GM23338 (cell line): Measurements from ENCODE around the gene GLYATL3. TPM values are rescaled to one million over a fixed set of nuclear protein-coding genes. Genes with fewer than 3 reads are reported as not detected.

Experiments used
- ATAC-seq: fragments of 200-7000 bp; cut with Tn5 transposase; 3 replicates; pipeline ENCODE4 v1.9.1; 2020
- DNase-seq: peaks from one replicate; pipeline ENCODE4 v3.0.0-alpha.2; 2015; ENCODE audit warnings: low spot score
- H2AFZ ChIP-seq: fragments of 200-600 bp; sonication (generic); 2 replicates; pipeline ENCODE4 v1.8.0; 2016; ENCODE audit warnings: antibody characterized with exemption, mild to moderate bottlenecking, moderate library complexity
- H3F3A ChIP-seq: fragments of 200-600 bp; sonication (generic); replicated peaks from 2 replicates; pipeline ENCODE4 v1.8.0; 2017; ENCODE audit warnings: antibody characterized with exemption, mixed run types, low read depth
- H3K27ac ChIP-seq: fragments of 200-600 bp; sonication (generic); 2 replicates; pipeline ENCODE4 v1.6.1; 2016; ENCODE audit warnings: low read depth
- H3K27me3 ChIP-seq: fragments of 200-600 bp; sonication (generic); 2 replicates; pipeline ENCODE4 v1.8.0; 2016; ENCODE audit warnings: mild to moderate bottlenecking, mixed run types, moderate library complexity; ENCODE audit not compliant: insufficient read depth
- H3K36me3 ChIP-seq: fragments of 200-600 bp; sonication (generic); 2 replicates; pipeline ENCODE4 v1.8.0; 2016; ENCODE audit warnings: mild to moderate bottlenecking; ENCODE audit not compliant: insufficient read depth
- H3K4me1 ChIP-seq: fragments of 200-600 bp; sonication (generic); 2 replicates; pipeline ENCODE4 v1.8.0; 2016; ENCODE audit warnings: mild to moderate bottlenecking, moderate library complexity; ENCODE audit not compliant: insufficient read depth
- H3K4me2 ChIP-seq: fragments of 200-600 bp; sonication (generic); 2 replicates; pipeline ENCODE4 v1.7.1; 2017; ENCODE audit warnings: mixed run types
- H3K4me3 ChIP-seq: fragments of 200-600 bp; sonication (generic); 2 replicates; pipeline ENCODE4 v1.6.1; 2016; ENCODE audit warnings: mixed run types
- H3K79me2 ChIP-seq: fragments of 200-600 bp; sonication (generic); replicated peaks from 2 replicates; pipeline ENCODE4 v1.8.0; 2017; ENCODE audit warnings: mild to moderate bottlenecking; ENCODE audit not compliant: insufficient read depth
- H3K9me2 ChIP-seq: fragments of 200-600 bp; sonication (generic); 2 replicates; pipeline ENCODE4 v1.8.0; 2017; ENCODE audit not compliant: insufficient read depth
- H4K20me1 ChIP-seq: fragments of 200-600 bp; sonication (generic); replicated peaks from 2 replicates; pipeline ENCODE4 v1.8.0; 2017; ENCODE audit warnings: mild to moderate bottlenecking; ENCODE audit not compliant: insufficient read depth
- H3K27ac Mint-ChIP-seq: 2 replicates; pipeline ENCODE4 v1.8.0; 2020; ENCODE audit warnings: inconsistent platforms, mild to moderate bottlenecking, moderate library complexity, mixed read lengths
- H3K27me3 Mint-ChIP-seq: 3 replicates; pipeline ENCODE4 v1.8.0; 2022; ENCODE audit warnings: low read depth, mild to moderate bottlenecking, moderate library complexity, mixed read lengths, inconsistent platforms; ENCODE audit not compliant: insufficient read depth, poor library complexity
- H3K36me3 Mint-ChIP-seq: 3 replicates; pipeline ENCODE4 v1.8.0; 2021; ENCODE audit warnings: low read depth, mild to moderate bottlenecking, inconsistent platforms, moderate library complexity, mixed read lengths
- H3K4me1 Mint-ChIP-seq: 3 replicates; pipeline ENCODE4 v1.8.0; 2020; ENCODE audit warnings: mild to moderate bottlenecking, inconsistent platforms, mixed read lengths
- H3K4me3 Mint-ChIP-seq: 3 replicates; pipeline ENCODE4 v1.8.0; 2021; ENCODE audit warnings: moderate library complexity, mild to moderate bottlenecking, inconsistent platforms, mixed read lengths
- H3K9me3 Mint-ChIP-seq: 3 replicates; pipeline ENCODE4 v1.8.0; 2020; ENCODE audit warnings: moderate library complexity, mild to moderate bottlenecking, inconsistent platforms, mixed read lengths
- CREB1 ChIP-seq: fragments of 250-450 bp; sonication (Bioruptor Pico); IDR thresholded peaks from 2 replicates; pipeline ENCODE4 v1.5.0; 2020; ENCODE audit warnings: low read depth, mild to moderate bottlenecking, moderate library complexity
- EZH2 ChIP-seq: fragments of 200-600 bp; sonication (generic); IDR thresholded peaks from one replicate; pipeline ENCODE4 v1.8.0; 2017; ENCODE audit warnings: antibody characterized with exemption, mild to moderate bottlenecking, low read depth; ENCODE audit not compliant: unreplicated experiment
- JUNB ChIP-seq: IDR thresholded peaks from one replicate; pipeline ENCODE4 v1.6.1; 2016; ENCODE audit warnings: antibody characterized with exemption; ENCODE audit not compliant: unreplicated experiment
- POLR2AphosphoS5 ChIP-seq: IDR thresholded peaks from 2 replicates; pipeline ENCODE4 v1.6.1; 2016; ENCODE audit warnings: antibody characterized with exemption, low read depth
- REST ChIP-seq: IDR thresholded peaks from one replicate; pipeline ENCODE4 v1.6.1; 2018; ENCODE audit warnings: antibody characterized with exemption; ENCODE audit not compliant: unreplicated experiment
- ZNF331 ChIP-seq: fragments of 250-450 bp; sonication (Bioruptor Pico); IDR thresholded peaks from 2 replicates; pipeline ENCODE4 v1.5.0; 2020; ENCODE audit warnings: low read depth, mild to moderate bottlenecking, moderate library complexity
- polyA plus RNA-seq: library from polyadenylated mRNA; unstranded; fragments of >200 nt; fragmentation: Nextera tagmentation; extraction: Ambion mirVana; gene quantifications from 2 replicates; pipeline ENCODE4 v1.2.1, GENCODE V29; 2016
- total RNA-seq: library from RNA; depleted of rRNA; stranded (reverse); fragments of >200 nt; shearing (Covaris generic); gene quantifications from 2 replicates; pipeline ENCODE4 v1.2.3, GENCODE V29; 2014

The GLYATL3 gene
- total and polyA plus RNA-seq, 2 experiments from 2014 or later: not detected

GRCh38 chr6:49541936-49542335 is 42.2 kb downstream of the GLYATL3 start:
- H3K27ac Mint-ChIP-seq: no peak overlapping the region
- no peak for DNase-seq
- no peaks in the 10 kb centered on the region for H3K27me3 ChIP-seq
- H3K9me2 ChIP-seq: no peaks in the 10 kb centered on the region
- TF ChIP-seq ZNF331 (CRISPR knock-in tag) (no peak), CREB1 (CRISPR knock-in tag) (no peak), POLR2AphosphoS5 (no peak)
- no peaks in the 10 kb centered on the region for H3K27me3 Mint-ChIP-seq
- H3K4me1 ChIP-seq: no peaks in the 10 kb centered on the region
- no peaks in the 10 kb centered on the region for H4K20me1 ChIP-seq
- H3K4me3 ChIP-seq: no peak overlapping the region
- no peak overlapping the region for H3K4me2 ChIP-seq
- no peak overlapping the region for H2AFZ ChIP-seq
- H3F3A ChIP-seq: no peaks in the 10 kb centered on the region
- H3K4me3 Mint-ChIP-seq: no peak overlapping the region
- peaks cover 7% of the 10 kb centered on the region; the same call in 2 of the 3 replicates for H3K4me1 Mint-ChIP-seq
- no peak for ATAC-seq
- no peaks in the 10 kb centered on the region for H3K36me3 Mint-ChIP-seq
- no peak overlapping the region for H3K27ac ChIP-seq
- no peaks in the 10 kb centered on the region for H3K36me3 ChIP-seq
- no peaks in the 10 kb centered on the region for H3K79me2 ChIP-seq
- H3K9me3 Mint-ChIP-seq: no peaks in the 10 kb centered on the region

GRCh38 chr6:49543087-49543858 is 43.5 kb downstream of the GLYATL3 start:
- Histone ChIP-seq H3K9me2 (no peaks in the 10 kb centered on the region), H3K4me1 (no peaks in the 10 kb centered on the region), H3K4me2 (no peak overlapping the region), H3K27ac (no peak overlapping the region), H4K20me1 (no peaks in the 10 kb centered on the region), H2AFZ (no peak overlapping the region), H3F3A (no peaks in the 10 kb centered on the region), H3K36me3 (no peaks in the 10 kb centered on the region), H3K79me2 (no peaks in the 10 kb centered on the region), H3K4me3 (no peak overlapping the region), H3K27me3 (no peaks in the 10 kb centered on the region)
- Mint-ChIP-seq H3K36me3 (no peaks in the 10 kb centered on the region), H3K27ac (no peak overlapping the region), H3K27me3 (peaks cover 2% of the 10 kb centered on the region), H3K4me3 (no peak overlapping the region), H3K4me1 (peaks cover 7% of the 10 kb centered on the region; the same call in 2 of the 3 replicates), H3K9me3 (no peaks in the 10 kb centered on the region)
- DNase-seq (no peak), ATAC-seq (no peak)
- TF ChIP-seq CREB1 (CRISPR knock-in tag) (no peak), REST (no peak), EZH2 (no peak), ZNF331 (CRISPR knock-in tag) (no peak), JUNB (no peak)
